T-helper 17 cell (primary cell): ENCODE results near the gene CLDN4. TPM values are rescaled to one million over a fixed set of nuclear protein-coding genes. Genes with fewer than 3 reads are reported as not detected.

Experiments used
- ATAC-seq: fragments of 150-1000 bp; cut with Tn5 transposase; 2 replicates; pipeline ENCODE4 v1.10.0; 2021; ENCODE audit warnings: mild to moderate bottlenecking, moderate library complexity
- DNase-seq, 3 donors: peaks; one replicate each; pipeline versions ENCODE4 v3.0.0 to v3.0.0-alpha.2; 2020 to 2021
- H3K9me3 ChIP-seq: one replicate; pipeline ENCODE4 v1.7.0; 2013; ENCODE audit warnings: low read length, mild to moderate bottlenecking; ENCODE audit not compliant: control insufficient read depth, poor library complexity, severe bottlenecking
- H3K27ac Mint-ChIP-seq: one replicate; pipeline ENCODE4 v1.8.0; 2022; ENCODE audit warnings: mild to moderate bottlenecking, moderate library complexity, mixed read lengths
- H3K27me3 Mint-ChIP-seq: one replicate; pipeline ENCODE4 v1.8.0; 2022; ENCODE audit warnings: mixed read lengths
- H3K36me3 Mint-ChIP-seq: one replicate; pipeline ENCODE4 v1.8.0; 2022; ENCODE audit warnings: low read depth, mixed read lengths
- H3K4me1 Mint-ChIP-seq: one replicate; pipeline ENCODE4 v1.8.0; 2022; ENCODE audit warnings: mild to moderate bottlenecking, mixed read lengths
- H3K4me3 Mint-ChIP-seq: one replicate; pipeline ENCODE4 v1.8.0; 2022; ENCODE audit warnings: mild to moderate bottlenecking, moderate library complexity, mixed read lengths
- total RNA-seq, 4 donors: library from RNA in 2 of 4; stranded (reverse) in 2 of 4; gene quantifications; one replicate each; pipeline ENCODE4 v1.2.3 and lab custom pipeline; 2022 to 2026

Gene CLDN4
- total RNA-seq, 2 donors from 2014 or later: 0.17 to 0.23 TPM

- peaks cover 39% of the 10 kb centered on the region for H3K27me3 Mint-ChIP-seq
- DNase-seq: no peak
- no peaks in the 10 kb centered on the region for H3K36me3 Mint-ChIP-seq
- peaks cover 3% of the 10 kb centered on the region for H3K4me1 Mint-ChIP-seq
- H3K4me3 Mint-ChIP-seq: no peak overlapping the region
- H3K27ac Mint-ChIP-seq: no peak overlapping the region
- ATAC-seq: no peak
- H3K9me3 ChIP-seq: no peaks in the 10 kb centered on the region
Observed at GRCh38 chr7:73880755-73881328, 50.0 kb downstream of the CLDN4 start.

GRCh38 chr7:73881352-73882046 lies 50.7 kb downstream of the CLDN4 start:
- H3K9me3 ChIP-seq: no peaks in the 10 kb centered on the region
- Mint-ChIP-seq H3K4me1 (peaks cover 3% of the 10 kb centered on the region), H3K36me3 (no peaks in the 10 kb centered on the region), H3K4me3 (no peak overlapping the region), H3K27me3 (peaks cover 44% of the 10 kb centered on the region), H3K27ac (no peak overlapping the region)
- no peak for ATAC-seq
- DNase-seq: no peak

DNA sequence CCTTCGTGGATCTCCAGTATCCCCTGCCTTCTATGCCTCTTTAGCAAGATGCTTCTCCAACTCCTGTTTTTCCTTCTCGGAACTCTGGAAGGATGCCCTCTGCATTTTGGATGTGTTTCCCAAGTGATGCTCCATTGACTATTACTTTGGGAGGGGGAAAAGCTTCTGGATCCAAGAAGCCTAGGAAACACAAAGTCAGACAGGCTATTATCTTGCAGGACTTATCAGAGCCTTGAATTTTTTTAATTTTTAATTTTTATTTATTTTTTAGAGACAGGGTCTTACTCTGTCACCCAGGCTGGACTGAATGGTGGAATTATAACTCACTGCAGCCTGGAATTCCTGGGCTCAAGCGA lies 51.2 kb downstream of the CLDN4 start:
- Mint-ChIP-seq H3K4me1 (peaks cover 3% of the 10 kb centered on the region), H3K36me3 (no peaks in the 10 kb centered on the region), H3K27me3 (peaks cover 50% of the 10 kb centered on the region), H3K4me3 (no peak overlapping the region), H3K27ac (no peak overlapping the region)
- DNase-seq (no peak), ATAC-seq (no peak)
- H3K9me3 ChIP-seq: no peaks in the 10 kb centered on the region

Other genes starting within 250 kb of the CLDN4 start
- gene MLXIPL, start 206.5 kb upstream of the CLDN4 start, total RNA-seq: not detected
- gene VPS37D, start 163.2 kb upstream of the CLDN4 start, total RNA-seq: under 1 TPM in 1 of 2 donors, not detected in 1; 0.76 TPM
- gene DNAJC30, start 147.5 kb upstream of the CLDN4 start, total RNA-seq: 10 to 100 TPM; 10.6 to 11.5 TPM
- gene BUD23, start 147.4 kb upstream of the CLDN4 start, total RNA-seq: 10 to 100 TPM; 96.0 to 98.0 TPM
- 10 to 100 TPM; 18.4 to 21.2 TPM for gene STX1A, start 111.3 kb upstream of the CLDN4 start, total RNA-seq
- gene ABHD11, start 92.2 kb upstream of the CLDN4 start, total RNA-seq: 10 to 100 TPM; 14.0 to 15.1 TPM
- not detected for gene CLDN3, start 60.7 kb upstream of the CLDN4 start, total RNA-seq
- under 1 TPM; 0.73 to 0.85 TPM for gene METTL27, start 11.5 kb downstream of the CLDN4 start, total RNA-seq
- not detected for gene TMEM270, start 30.2 kb downstream of the CLDN4 start, total RNA-seq
- gene ELN, start 197.2 kb downstream of the CLDN4 start, total RNA-seq: not detected